ENCODE measurements around the gene FBXL16.

Gene FBXL16

GRCh38 chr16:647173-647902 lies 58.3 kb downstream of the FBXL16 start:
- no peak for TF ChIP-seq CTCF (IDR thresholded peaks at IDR 0.05)
- no peaks in the 10 kb centered on the region for H3K9me3 ChIP-seq

GRCh38 chr16:646679-647172 lies 58.9 kb downstream of the FBXL16 start:
- no peak overlapping the region for H3K4me3 ChIP-seq (ENCODE audit: low read depth in 1 of 2, low read length in 1 of 2)

More at GRCh38 chr16:647173-647902, 58.3 kb downstream of the FBXL16 start:
- Histone ChIP-seq H3K36me3 (no peaks in the 10 kb centered on the region), H3K27ac (no peak overlapping the region), H3K4me3 (ENCODE audit: low read depth in 1 of 2, low read length in 1 of 2) (no peak overlapping the region), H3K4me1 (ENCODE audit: control insufficient read depth in 1 of 2, insufficient read depth in 1 of 2, low read depth in 1 of 2, low read length in 1 of 2) (peaks cover 37 to 46% of the 10 kb centered on the region in 2 experiments), H3K27me3 (no peaks in the 10 kb centered on the region)

GRCh38 chr16:645852-646678 lies 59.5 kb downstream of the FBXL16 start:
- Histone ChIP-seq H3K9me3 (no peaks in the 10 kb centered on the region), H3K27me3 (no peaks in the 10 kb centered on the region), H3K4me1 (ENCODE audit: control insufficient read depth in 1 of 2, insufficient read depth in 1 of 2, low read depth in 1 of 2, low read length in 1 of 2) (peaks cover 43 to 56% of the 10 kb centered on the region in 2 experiments), H3K27ac (no peak overlapping the region), H3K36me3 (no peaks in the 10 kb centered on the region), H3K4me3 (ENCODE audit: low read depth in 1 of 2, low read length in 1 of 2) (no peak overlapping the region)
- no peak for TF ChIP-seq CTCF (IDR thresholded peaks at IDR 0.05)

More at GRCh38 chr16:646679-647172, 58.9 kb downstream of the FBXL16 start:
- no peak for TF ChIP-seq CTCF (IDR thresholded peaks at IDR 0.05)
- Histone ChIP-seq H3K36me3 (no peaks in the 10 kb centered on the region), H3K9me3 (no peaks in the 10 kb centered on the region), H3K27me3 (no peaks in the 10 kb centered on the region), H3K4me1 (ENCODE audit: control insufficient read depth in 1 of 2, insufficient read depth in 1 of 2, low read depth in 1 of 2, low read length in 1 of 2) (peaks cover 38 to 50% of the 10 kb centered on the region in 2 experiments), H3K27ac (no peak overlapping the region)

- Histone ChIP-seq H3K27me3 (no peaks in the 10 kb centered on the region), H3K9me3 (no peaks in the 10 kb centered on the region), H3K4me1 (ENCODE audit: control insufficient read depth in 1 of 2, insufficient read depth in 1 of 2, low read depth in 1 of 2, low read length in 1 of 2) (peaks cover 39 to 52% of the 10 kb centered on the region in 2 experiments), H3K4me3 (ENCODE audit: low read depth in 1 of 2, low read length in 1 of 2) (no peak overlapping the region), H3K36me3 (no peaks in the 10 kb centered on the region), H3K27ac (no peak overlapping the region)
- TF ChIP-seq CTCF (IDR thresholded peaks at IDR 0.05) = no peak
Measured at GRCh38 chr16:644556-644955, 61.0 kb downstream of the FBXL16 start.

GRCh38 chr16:643050-643368 lies 62.6 kb downstream of the FBXL16 start:
- Histone ChIP-seq H3K27me3 (no peaks in the 10 kb centered on the region), H3K4me3 (ENCODE audit: low read depth in 1 of 2, low read length in 1 of 2) (peak overlapping the region; percentile 66 to 67), H3K27ac (peak overlapping the region; percentile 89), H3K36me3 (no peaks in the 10 kb centered on the region), H3K9me3 (no peaks in the 10 kb centered on the region), H3K4me1 (ENCODE audit: control insufficient read depth in 1 of 2, insufficient read depth in 1 of 2, low read depth in 1 of 2, low read length in 1 of 2) (peaks cover 26 to 36% of the 10 kb centered on the region in 2 experiments)
- no peak for TF ChIP-seq CTCF (IDR thresholded peaks at IDR 0.05)
